GM08714 (cell line): ENCODE results near the gene MDN1.

Experiments used
- H3K4me3 ChIP-seq: fragments of 200-500 bp; sonication (Bioruptor generic); 2 replicates; pipeline ENCODE4 v1.5.1; 2014; ENCODE audit warnings: mild to moderate bottlenecking, low read length, inconsistent platforms
- ZNF274 ChIP-seq: IDR thresholded peaks from 2 replicates; pipeline ENCODE4 v1.6.1; 2012; ENCODE audit warnings: mild to moderate bottlenecking, low read depth, low read length

MDN1 gene

DNA sequence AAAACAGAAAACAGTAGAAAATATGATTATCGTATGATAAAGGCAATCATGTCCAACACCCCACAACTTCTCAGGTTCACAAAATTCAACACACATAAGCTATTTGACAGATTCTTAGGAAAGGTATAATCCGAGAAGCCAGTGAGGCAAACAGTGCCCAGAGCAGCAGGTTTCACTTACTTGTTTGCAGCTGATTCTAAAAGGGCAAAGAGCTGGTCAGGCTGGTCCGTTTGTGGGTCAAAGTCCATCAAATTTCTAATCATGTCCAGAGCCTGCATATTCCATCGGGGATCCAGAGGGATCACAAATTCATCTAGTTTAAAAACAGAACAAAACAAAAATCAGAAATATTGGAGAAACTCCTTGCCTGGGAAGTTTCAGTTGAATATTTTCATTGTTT lies 111.3 kb downstream of the MDN1 start:
- TF ChIP-seq ZNF274 = no peak
- no peak overlapping the region for H3K4me3 ChIP-seq

DNA sequence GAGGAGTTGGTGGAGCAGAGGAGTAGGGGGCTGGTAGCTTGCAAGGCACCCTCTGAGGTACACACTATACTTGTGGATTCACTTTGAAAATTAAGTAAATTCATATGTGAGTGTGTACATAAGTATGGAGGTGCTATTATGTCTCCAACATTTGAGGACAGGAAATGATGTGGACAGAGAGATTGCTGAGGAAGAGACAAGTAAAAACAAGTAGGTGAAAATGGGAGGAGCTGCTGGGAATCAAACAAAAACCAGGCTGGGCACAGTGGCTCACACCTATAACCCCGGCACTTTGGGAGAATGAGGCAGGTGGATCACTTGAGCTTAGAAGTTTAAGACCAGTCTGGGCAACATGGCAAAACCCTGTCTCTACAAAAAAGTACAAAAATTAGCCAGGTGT lies 111.8 kb downstream of the MDN1 start:
- TF ChIP-seq ZNF274 = no peak
- no peak overlapping the region for H3K4me3 ChIP-seq

DNA sequence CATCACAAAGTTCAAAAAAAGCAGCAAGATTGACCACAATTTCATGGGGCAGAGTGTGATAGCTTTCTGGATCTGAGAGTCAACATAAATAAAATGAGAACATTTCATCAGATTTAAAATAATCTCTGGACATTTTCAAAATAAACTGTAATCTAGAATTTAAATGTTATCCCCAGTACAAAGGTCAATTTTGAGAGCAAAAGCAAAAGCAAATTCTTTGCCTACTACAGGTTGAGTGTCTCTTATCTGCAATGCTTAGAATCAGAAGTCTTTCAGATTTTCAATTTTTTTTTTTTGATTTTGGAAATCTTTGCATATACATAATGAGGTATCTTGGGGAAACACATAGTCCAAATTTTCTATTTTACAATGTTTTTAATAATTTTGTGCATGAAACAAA lies 113.5 kb downstream of the MDN1 start:
- H3K4me3 ChIP-seq = no peak overlapping the region
- TF ChIP-seq ZNF274 = no peak

DNA sequence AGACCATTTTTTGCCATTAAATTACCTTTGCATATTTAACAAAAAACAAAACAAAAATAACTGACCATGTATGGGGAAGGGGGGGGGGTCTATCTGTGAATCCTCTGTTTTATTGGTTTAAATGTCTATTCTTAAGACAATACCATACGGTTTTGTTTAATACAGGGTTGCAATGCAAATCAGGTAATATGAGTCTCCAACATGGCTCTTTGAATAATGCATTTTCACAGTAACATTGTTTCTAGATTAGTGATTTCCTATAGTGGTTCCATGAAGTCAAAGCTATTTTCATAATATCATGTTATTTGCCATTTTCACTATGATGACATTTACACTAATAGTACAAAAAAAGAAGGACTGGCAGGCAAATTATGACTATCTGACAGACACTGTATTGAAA lies 116.3 kb downstream of the MDN1 start:
- TF ChIP-seq ZNF274 = no peak
- H3K4me3 ChIP-seq = no peak overlapping the region

DNA sequence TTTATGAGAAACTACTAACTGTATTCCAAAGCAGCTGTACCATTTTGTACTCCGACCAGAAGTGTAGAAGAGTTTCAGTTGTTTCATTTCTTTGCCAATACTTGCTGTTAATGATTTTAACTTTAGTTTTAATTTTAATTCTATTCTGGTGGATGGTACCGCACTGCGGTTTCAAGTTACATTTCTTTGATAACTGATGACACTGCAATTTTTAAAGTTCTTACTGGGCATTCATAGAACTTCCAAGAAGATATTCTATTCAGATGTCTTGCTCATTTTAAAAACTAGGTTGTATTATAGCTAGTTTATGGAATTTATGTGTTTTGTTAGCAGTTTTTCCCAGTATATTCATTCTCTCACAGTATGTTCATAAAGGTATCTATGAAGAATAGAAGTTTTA lies 117.2 kb downstream of the MDN1 start:
- no peak for TF ChIP-seq ZNF274
- H3K4me3 ChIP-seq = no peak overlapping the region

DNA sequence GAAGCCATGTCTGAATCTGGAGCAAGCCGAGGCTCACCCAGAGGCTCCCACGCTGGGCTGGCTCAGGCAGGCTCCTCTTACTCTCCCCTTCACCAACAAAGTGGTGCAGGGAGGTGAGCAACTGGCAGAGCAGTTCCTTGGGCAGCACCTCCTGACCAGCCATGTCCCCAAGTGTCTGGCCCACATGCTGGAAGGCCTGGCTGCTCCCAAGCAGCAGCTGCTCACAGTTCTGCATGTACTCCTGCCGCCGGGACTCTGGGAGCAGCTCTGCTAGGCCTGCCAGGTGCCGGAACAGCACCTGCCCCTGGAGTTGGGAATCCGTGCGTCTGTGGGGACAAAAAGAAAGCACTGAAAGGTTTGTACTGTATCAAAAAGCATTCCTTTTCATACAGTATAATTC lies 123.9 kb downstream of the MDN1 start:
- H3K4me3 ChIP-seq = no peak overlapping the region
- no peak for TF ChIP-seq ZNF274

DNA sequence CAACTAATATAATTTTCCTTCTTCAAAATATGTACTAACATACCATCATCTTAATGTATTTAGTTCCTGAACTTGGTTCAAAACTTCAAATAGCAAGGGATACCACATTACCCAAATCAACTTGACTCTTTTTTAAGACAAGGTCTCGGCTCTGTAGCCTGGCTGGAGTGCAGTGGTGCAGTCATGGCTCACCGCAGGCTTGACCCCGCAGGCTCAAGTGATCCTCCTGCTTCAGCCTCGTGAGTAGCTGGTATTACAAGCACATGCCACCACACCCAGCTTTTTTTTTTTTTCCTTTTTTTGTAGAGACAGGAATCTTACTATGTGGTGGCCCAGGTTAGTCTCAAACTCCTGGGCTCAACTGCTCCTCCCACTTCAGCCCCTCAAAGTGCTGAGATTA lies 125.2 kb downstream of the MDN1 start:
- H3K4me3 ChIP-seq = no peak overlapping the region
- no peak for TF ChIP-seq ZNF274

DNA sequence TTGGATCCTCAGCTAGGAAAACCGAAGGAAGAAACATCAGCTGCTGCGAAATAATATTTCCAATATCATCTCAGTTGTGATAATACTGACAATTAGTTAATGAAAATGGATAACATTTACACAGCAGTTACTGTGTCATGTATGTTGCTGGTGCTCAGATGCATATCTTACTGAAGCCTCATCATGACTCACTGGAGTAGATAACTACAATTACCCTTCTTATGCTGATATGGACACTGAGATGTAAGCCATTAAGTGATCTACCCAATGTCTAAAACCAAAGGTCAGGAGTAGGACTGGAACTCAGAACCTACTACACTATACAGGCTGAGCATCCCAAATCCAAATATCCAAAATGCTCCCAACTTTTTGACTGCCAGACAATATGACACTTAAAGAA lies 126.4 kb downstream of the MDN1 start:
- no peak for TF ChIP-seq ZNF274
- no peak overlapping the region for H3K4me3 ChIP-seq

DNA sequence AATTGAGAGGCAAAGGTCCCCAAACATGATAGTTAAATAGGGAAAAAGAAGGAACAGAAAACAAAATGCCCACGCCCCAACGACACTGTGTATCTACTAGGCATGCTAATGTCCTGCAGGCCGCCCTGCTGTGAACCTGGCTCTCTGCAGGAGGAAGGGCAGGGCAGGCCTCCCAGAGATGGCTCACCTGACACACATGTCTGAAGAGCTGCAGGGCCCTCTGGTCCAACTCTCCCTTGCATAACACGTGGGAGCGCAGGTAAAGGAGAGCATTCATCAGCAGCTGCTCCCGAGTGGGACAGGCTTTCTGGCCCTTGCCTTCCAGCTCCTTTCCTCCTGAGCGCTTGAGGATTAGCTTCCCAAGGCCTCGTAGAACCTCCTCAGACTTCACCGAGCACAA lies 127.3 kb downstream of the MDN1 start:
- TF ChIP-seq ZNF274 = no peak
- no peak overlapping the region for H3K4me3 ChIP-seq

DNA sequence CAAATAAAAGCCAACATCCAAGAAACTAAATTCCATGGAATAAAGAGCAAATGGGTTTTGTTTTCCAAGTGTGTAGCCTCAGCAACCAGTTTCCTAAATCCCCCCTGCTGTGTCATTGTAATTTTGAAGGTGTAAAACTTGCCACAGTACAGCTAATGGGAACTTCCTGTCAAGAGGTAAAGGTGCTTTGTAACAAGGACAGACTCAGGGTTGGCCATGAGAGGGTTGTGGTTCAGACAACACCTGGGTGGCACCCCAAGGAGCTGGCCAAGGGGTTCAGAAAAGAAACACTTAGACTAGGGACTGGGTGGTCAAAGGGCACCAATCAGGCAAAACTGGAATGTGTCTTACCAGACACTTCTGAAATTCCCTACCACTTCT lies 128.7 kb downstream of the MDN1 start:
- TF ChIP-seq ZNF274 = no peak
- H3K4me3 ChIP-seq = no peak overlapping the region

DNA sequence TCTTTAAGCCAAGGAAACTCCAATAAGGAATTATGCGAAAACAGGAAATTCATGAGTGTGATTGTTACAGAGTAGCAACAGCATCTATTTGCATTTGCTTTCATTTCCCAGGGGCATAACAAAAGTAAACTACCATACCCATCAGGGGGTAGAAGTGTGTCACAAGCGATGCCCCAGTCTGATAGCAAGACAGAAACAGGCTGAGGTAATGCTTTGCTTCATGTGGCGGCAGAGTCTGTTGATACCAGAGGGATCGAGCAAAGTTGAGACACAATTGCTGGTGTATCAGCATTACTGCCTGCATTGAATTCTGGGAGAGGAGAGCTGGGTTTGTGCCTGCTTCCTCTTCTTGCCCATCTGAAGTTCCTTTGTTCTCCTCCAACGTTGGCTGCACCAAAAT lies 129.9 kb downstream of the MDN1 start:
- H3K4me3 ChIP-seq = no peak overlapping the region
- TF ChIP-seq ZNF274 = no peak

DNA sequence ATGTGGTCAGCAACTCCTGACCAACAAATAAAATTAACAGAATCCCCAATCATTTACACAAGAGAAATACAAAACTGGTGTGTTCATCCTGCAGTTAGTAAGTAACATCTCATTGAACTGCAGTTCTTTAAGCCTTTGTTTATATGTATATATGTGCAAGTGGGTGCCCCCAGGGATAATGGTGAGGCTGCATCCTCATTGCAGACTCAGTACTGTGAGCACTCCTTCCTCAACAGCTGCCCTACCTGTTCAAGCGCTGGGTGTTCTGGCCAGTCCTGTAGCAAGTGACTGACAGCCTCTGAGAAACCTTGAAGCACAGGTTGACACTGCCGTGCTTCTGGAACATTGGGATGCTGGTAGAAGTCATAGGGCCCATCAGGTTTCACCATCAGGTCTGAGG lies 131.3 kb downstream of the MDN1 start:
- TF ChIP-seq ZNF274 = no peak
- H3K4me3 ChIP-seq = no peak overlapping the region

DNA sequence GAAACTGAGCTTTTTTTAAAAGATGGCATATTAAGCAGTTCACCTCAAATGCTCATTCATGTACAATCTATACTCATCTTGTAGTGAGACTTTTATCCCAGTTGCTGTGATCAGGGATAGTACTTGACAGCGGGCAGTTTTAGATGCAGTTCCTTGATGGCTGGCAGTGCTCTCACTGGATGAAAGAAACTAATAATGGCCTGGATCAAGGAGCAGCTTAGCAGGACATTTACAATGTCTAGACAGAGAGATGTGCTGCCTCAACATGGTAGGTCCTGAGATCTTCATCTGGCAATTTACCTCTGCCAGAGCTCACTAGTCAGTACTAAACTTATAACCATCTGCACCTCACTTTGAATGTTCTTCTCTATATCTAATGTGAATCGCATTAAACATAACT lies 134.3 kb downstream of the MDN1 start:
- no peak for TF ChIP-seq ZNF274
- H3K4me3 ChIP-seq = no peak overlapping the region

DNA sequence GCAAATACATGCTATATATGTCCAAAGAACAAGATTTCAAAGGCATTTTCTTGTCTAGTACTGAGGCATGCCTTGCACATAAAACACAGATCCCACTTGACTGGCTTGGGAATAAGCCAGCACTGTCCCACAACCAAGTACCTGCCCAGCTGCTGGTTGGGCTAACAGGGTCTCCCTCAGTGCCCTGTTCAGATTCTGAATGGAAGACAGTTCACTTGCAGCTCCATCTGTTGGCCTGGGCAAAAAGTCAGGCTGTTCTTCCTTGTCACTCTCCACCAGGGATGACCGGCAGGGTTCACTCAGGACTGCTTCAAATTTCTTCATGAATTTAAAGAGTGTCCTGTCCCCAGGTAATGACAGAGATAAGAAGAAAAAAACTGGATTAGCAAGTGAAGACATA lies 136.6 kb downstream of the MDN1 start:
- no peak for TF ChIP-seq ZNF274
- H3K4me3 ChIP-seq = no peak overlapping the region

DNA sequence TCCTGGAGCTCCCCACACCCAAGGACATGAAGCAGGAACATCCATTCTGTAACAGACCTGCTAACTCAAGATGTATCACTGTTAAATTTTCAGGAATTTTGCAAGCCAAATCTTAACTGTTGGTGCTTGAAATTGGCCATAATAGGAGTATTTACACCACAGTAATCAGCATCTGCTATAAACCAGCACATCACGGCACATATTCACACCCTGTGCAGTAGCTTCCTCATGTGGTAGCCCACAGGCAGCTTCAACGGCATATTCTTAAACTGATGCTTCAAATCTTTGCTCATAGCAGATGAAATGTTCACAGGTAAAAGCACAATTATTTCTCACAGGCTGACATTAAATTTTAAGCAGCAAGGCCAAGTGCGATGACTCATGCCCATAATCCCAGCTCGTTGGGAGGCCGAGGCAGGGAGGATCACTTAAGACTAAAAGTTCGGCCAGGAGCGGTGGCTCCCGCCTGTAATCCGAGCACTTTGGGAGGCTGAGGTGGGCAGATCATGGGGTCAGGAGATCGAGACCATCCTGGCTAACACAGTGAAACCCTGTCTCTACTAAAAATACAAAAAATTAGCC lies 137.5 kb downstream of the MDN1 start:
- no peak for TF ChIP-seq ZNF274
- no peak overlapping the region for H3K4me3 ChIP-seq

DNA sequence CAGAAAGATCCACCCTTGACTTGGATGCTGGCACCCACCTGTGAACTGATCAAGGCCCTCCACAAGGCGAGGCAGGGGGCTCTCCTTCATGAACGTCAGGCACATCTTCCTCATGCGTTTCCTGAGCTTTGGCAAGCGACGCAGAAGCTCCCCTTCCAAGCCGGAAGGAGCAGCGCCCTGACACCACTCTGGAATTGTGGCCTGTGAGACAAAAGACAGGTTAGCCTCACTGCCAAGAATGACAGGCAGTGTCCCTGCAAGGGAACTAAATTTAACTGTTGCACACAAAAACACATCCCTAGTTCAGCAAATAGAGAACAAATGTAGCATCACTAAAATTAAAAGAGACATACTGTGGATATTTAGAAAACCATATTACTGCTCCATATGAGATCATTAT lies 139.0 kb downstream of the MDN1 start:
- H3K4me3 ChIP-seq = no peak overlapping the region
- TF ChIP-seq ZNF274 = no peak
